LNCAP (cell line): ENCODE results near the gene ZNF385D.

Source experiments
- TF ChIP-seq, protein P1 (sequence below): fragments of 450-650 bp; IDR thresholded peaks from 2 replicates; pipeline ENCODE4 v1.5.1; 2017; ENCODE audit warnings: mild to moderate bottlenecking

Gene ZNF385D, protein sequence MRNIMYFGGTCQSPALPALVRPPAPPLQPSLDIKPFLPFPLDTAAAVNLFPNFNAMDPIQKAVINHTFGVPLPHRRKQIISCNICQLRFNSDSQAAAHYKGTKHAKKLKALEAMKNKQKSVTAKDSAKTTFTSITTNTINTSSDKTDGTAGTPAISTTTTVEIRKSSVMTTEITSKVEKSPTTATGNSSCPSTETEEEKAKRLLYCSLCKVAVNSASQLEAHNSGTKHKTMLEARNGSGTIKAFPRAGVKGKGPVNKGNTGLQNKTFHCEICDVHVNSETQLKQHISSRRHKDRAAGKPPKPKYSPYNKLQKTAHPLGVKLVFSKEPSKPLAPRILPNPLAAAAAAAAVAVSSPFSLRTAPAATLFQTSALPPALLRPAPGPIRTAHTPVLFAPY

DNA sequence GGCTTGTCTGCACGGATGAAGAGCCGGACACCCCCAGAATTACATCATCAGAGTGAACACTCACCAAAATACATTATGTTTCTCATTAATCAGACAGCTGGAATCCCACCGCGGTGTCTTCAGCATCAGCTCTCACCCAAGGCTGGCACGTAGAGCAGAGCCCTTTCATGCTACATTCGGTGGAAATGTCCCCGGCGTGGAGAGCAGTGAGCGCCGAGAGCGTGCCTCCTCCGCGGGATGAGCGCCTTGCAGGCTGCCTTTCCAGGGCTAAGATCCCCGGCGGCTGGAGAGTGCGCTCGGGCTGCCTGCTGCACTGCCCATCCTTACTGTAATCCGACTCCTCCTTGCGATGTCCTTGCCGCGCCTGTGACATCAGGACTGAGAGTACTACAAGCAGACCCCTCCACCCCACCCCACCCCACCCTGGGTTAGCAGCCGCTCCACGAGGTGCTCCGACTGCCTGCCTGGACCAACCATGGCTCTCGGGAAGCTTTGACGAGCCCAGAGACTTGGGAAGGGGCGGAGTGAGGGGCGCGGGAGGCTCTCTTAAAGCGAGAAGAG, at the start of gene ZNF385D:
TSS of gene ZNF385D (minus strand) at position 380 of the 561 bp plus-strand sequence. CDS start at position 86, 294 bp downstream.
- TF ChIP-seq, protein P1, sequence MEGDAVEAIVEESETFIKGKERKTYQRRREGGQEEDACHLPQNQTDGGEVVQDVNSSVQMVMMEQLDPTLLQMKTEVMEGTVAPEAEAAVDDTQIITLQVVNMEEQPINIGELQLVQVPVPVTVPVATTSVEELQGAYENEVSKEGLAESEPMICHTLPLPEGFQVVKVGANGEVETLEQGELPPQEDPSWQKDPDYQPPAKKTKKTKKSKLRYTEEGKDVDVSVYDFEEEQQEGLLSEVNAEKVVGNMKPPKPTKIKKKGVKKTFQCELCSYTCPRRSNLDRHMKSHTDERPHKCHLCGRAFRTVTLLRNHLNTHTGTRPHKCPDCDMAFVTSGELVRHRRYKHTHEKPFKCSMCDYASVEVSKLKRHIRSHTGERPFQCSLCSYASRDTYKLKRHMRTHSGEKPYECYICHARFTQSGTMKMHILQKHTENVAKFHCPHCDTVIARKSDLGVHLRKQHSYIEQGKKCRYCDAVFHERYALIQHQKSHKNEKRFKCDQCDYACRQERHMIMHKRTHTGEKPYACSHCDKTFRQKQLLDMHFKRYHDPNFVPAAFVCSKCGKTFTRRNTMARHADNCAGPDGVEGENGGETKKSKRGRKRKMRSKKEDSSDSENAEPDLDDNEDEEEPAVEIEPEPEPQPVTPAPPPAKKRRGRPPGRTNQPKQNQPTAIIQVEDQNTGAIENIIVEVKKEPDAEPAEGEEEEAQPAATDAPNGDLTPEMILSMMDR = no peak

DNA sequence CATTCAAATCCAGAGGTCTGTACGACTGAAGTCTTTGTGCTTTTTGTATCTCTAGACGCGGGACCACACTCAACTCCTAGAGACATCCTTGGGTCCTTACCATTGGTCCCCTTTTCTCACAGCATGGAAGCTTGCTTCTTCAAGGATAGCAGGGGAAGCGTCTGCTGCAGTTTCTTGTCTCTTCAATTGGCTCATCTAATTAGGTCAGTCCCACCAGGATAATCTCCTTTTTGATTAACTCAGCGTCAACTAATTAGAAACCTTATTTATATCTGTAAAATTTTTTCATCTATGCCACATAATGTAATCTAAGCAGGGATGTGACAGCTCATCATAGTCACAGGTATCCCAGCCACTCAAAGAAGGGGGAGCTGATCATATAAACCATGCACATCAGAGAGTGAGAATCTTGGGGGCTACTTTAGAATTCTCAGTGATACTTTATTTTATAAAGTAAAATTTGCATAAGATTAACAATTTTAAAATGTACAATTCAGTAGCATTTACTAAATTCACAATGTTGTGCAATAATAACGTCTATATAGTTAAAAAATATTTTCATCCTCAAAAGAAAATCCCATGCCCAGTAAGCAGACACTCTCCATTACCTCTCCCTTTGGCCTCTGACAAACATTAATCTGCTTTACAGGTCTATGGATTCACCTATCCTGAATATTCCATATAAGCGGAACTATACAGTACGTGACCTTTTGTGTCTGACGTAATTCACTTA, 47.5 kb upstream of the ZNF385D start:
- TF ChIP-seq, protein P1 = no peak

DNA sequence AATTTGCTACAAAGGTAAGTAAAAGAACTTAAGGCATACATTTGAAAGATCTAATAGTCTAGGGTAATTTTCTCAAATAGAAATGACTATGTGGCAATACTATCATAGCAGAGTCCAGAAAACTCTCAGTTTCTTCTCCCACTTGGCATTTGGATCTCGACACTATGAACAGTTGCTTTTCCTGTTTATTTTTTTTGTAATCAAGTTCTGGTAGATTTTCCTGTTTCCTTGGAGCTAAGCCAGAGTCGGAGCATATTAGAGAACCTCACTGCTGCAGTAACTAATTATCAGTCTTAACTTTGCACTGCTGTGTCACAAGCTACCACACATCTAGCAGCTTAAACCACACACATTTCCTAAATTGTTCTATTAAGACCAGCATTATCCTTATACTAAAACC, 44.9 kb upstream of the ZNF385D start:
- TF ChIP-seq, protein P1 = no peak

DNA sequence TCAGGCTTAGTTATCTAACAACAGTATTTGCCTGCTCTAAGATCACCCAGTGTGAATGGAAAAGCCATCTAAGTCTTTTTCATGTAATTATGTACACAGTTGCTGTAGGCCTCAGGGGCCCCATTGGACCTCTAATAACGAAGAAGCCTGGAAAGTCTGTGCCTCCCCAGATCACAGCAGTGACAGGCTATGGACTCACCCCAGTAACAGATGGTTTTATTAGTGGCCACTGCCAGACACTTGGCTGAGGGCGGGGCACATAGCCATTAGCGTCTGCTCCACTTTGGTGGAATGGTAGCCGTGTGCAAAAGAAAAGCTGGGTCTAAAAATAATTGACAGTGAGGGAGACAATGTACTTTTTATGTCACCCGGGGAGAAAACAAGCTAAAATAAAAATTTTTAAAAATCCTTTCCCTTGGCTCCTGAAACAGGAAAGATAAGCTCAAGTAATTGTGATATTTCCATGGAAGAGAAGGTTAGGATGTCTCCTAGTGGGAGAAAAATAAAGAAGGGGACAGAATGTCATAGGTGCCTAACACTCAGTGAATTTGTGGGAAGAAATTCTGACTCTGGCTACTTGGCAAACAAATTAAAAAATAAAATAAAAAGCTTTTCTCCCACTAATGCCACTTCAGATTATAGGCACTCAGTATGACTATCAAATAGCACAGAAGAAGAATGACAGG, 44.3 kb upstream of the ZNF385D start:
- TF ChIP-seq, protein P1 = no peak

DNA sequence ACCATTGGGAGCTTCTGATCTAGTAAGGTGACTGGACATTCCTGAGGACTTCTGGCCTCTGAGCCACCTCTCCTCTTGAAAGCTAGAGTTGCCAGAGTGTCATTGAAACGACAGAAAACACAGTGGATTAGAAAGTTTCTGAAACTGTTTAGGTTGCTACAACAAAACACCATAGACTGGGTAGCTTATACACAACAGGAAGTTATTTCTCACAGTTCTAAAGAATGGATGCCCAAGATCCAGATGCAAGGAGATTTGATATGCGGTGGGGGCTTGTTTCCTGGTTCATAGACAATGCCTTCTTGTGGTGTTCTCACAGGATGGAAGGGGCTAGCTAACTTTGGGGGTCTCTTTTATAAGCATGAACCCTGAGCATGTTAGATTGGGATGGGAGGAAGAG, 43.3 kb upstream of the ZNF385D start:
- TF ChIP-seq, protein P1 = no peak

DNA sequence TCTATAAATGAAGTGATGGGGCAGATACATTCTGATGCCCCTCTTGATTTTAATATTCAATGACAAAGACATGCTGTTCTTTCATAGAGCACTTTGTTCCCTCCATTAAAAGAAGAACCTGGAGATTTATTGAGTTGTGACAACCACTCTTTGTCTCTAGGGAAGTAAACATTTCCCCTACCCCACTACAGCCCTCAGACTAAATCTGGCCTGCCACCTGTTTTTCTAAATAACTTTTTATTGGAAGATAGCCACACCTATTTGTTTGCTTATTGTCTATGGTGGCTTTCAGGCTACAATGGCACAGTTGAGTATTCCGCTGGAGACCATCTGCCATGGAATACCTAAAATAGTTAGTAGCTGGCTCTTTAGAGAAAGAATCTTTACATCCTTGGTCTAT, 41.2 kb upstream of the ZNF385D start:
- TF ChIP-seq, protein P1 = no peak

DNA sequence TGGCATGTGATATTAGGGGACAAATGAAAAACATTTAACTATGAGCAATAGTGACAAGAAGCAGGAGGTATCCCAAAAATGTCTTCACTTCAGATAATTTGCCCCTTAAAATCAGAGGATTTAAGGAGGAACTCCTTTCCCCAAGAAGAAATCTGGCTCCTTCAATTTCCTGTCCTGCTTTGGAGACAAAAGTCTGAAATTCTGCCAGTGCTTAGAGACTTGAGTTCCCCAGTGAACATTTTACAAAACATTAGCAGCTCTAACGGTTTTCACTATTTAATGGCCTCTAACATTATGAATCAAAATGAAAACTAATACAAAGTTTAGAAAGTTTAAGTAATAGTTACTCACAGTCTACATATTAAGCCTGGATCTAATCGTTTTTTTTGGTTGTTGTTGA, 40.3 kb upstream of the ZNF385D start:
- TF ChIP-seq, protein P1 = no peak
